Keratinocyte (primary cell): ENCODE measurements around the gene ARID3A. TPM values are rescaled to one million over a fixed set of nuclear protein-coding genes. Genes with fewer than 3 reads are reported as not detected.

Experiments used
- DNase-seq: peaks from one replicate; pipeline ENCODE4 v3.0.0-alpha.2; 2011; ENCODE audit warnings: low read depth, missing footprints, low spot score
- FAIRE-seq: peaks from 2 replicates; lab custom pipeline; 2011; peaks lifted over from hg19 to GRCh38; lab: Jason Lieb, UNC
- H2AFZ ChIP-seq: 2 replicates; pipeline ENCODE4 v1.6.0; 2012; ENCODE audit warnings: low read length, control low read depth, inconsistent platforms; ENCODE audit not compliant: control insufficient read depth
- H3K27ac ChIP-seq: 2 replicates; pipeline ENCODE4 v1.5.1; 2011; ENCODE audit warnings: low read length; ENCODE audit not compliant: control insufficient read depth, insufficient read depth
- H3K27me3 ChIP-seq: 3 replicates; pipeline ENCODE4 v1.6.0; 2011; ENCODE audit warnings: low read length; ENCODE audit not compliant: control insufficient read depth, insufficient read depth; ENCODE audit errors: extremely low read depth
- H3K36me3 ChIP-seq, 2 experiments: 2 replicates in 1 of 2; 3 replicates in 1 of 2; pipeline ENCODE4 v1.5.1; 2011; ENCODE audit warnings: low read length in 2 of 2, mild to moderate bottlenecking in 1 of 2; ENCODE audit not compliant: control insufficient read depth in 2 of 2, insufficient read depth in 2 of 2; ENCODE audit errors: extremely low read depth in 1 of 2
- H3K4me1 ChIP-seq: 3 replicates; pipeline ENCODE4 v1.5.1; 2011; ENCODE audit warnings: low read length; ENCODE audit not compliant: control insufficient read depth, insufficient read depth; ENCODE audit errors: extremely low read depth
- H3K4me2 ChIP-seq: 3 replicates; pipeline ENCODE4 v1.6.0; 2011; ENCODE audit warnings: low read depth, low read length; ENCODE audit not compliant: control insufficient read depth, insufficient read depth; ENCODE audit errors: extremely low read depth
- H3K4me3 ChIP-seq, 3 experiments: fragments of 200-600 bp in 1 of 3; sonication (generic) in 1 of 3; 2 replicates in 2 of 3; 3 replicates in 1 of 3; pipeline ENCODE4 v1.5.1; 2011 to 2016; ENCODE audit warnings: low read length in 3 of 3, mild to moderate bottlenecking in 3 of 3, control low read depth in 2 of 3, inconsistent platforms in 1 of 3, low read depth in 1 of 3, mixed read lengths in 1 of 3, mixed run types in 1 of 3, moderate library complexity in 1 of 3; ENCODE audit not compliant: control insufficient read depth in 2 of 3, insufficient read depth in 2 of 3; ENCODE audit errors: extremely low read depth in 1 of 3
- H3K79me2 ChIP-seq: 2 replicates; pipeline ENCODE4 v1.6.0; 2012; ENCODE audit warnings: low read length; ENCODE audit not compliant: control insufficient read depth, insufficient read depth
- H3K9ac ChIP-seq: 3 replicates; pipeline ENCODE4 v1.6.0; 2011; ENCODE audit warnings: low read length; ENCODE audit not compliant: control insufficient read depth, insufficient read depth; ENCODE audit errors: extremely low read depth
- H3K9me1 ChIP-seq: 3 replicates; pipeline ENCODE4 v1.6.0; 2011; ENCODE audit warnings: low read length; ENCODE audit not compliant: control insufficient read depth, insufficient read depth; ENCODE audit errors: extremely low read depth
- H3K9me3 ChIP-seq: 2 replicates; pipeline ENCODE4 v1.5.1; 2012; ENCODE audit warnings: low read depth, low read length; ENCODE audit not compliant: control insufficient read depth
- H4K20me1 ChIP-seq: 3 replicates; pipeline ENCODE4 v1.6.0; 2011; ENCODE audit warnings: low read length; ENCODE audit not compliant: control insufficient read depth, insufficient read depth; ENCODE audit errors: extremely low read depth
- EZH2 ChIP-seq: IDR thresholded peaks from one replicate; pipeline ENCODE4 v1.6.1; 2012; ENCODE audit warnings: inconsistent platforms, mild to moderate bottlenecking, low read length, moderate library complexity
- dilution Hi-C: fragments of 300-500 bp; cut with MboI; formaldehyde crosslinking; loops from one replicate; pipeline ENCODE4 v1.7.0; 2020; ENCODE audit warnings: low sequenced_read_pairs; ENCODE audit not compliant: extremely low pct_ligation_motif_present
- polyA plus RNA-seq, 5 experiments: library from polyadenylated mRNA; depleted of rRNA in 3 of 5; stranded (reverse) in 3 of 5; stranded (forward) in 1 of 5; unstranded in 1 of 5; fragments of >200 nt; gene quantifications; 1 replicate in 1 of 5; 2 replicates in 3 of 5; 3 replicates in 1 of 5; pipeline versions ENCODE4 v1.2.1 to v1.2.3, GENCODE V29; 2011 to 2012; ENCODE audit warnings: missing spikeins in 2 of 5, low read depth in 1 of 5, low replicate concordance in 1 of 5
- TF ChIP-seq, protein P1 (sequence below), 3 experiments: IDR thresholded peaks in 1 of 3; conservative IDR thresholded peaks in 1 of 3; optimal IDR thresholded peaks in 1 of 3; 2 replicates in 2 of 3; 3 replicates in 1 of 3; pipeline versions ENCODE3 to v1.5.1; 2011; ENCODE audit warnings: low read length in 3 of 3, mild to moderate bottlenecking in 3 of 3, moderate library complexity in 2 of 3, control low read depth in 1 of 3, inconsistent platforms in 1 of 3; ENCODE audit not compliant: insufficient read depth in 2 of 3; ENCODE audit errors: extremely low read depth in 1 of 3

ARID3A gene
- polyA plus RNA-seq, 1 donor (not counting 4 experiments of a cell fraction or from before 2014, with no cell fraction given): 2.6 TPM

DNA sequence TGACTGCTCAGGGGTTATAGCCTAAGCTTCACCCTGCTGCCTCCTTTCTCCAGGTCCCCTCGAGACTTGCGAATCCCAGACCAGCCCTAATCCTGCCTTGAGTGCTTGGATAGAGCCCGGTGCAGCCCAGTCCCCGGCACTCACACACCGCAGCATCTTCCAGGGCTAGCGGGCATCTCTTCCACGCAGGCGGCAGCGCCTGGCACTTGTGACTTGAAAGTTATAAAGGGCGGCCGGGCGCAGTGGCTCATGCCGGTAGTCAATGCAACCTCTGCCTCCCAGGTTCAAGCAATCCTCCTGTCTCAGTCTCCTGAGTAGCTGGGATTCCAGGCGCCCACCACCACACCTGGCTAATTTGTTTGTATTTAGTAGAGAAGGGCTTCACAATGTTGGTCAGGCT is 60.2 kb downstream of the ARID3A start:
- dilution Hi-C loops: no loop called here
- no peak for TF ChIP-seq EZH2
- TF ChIP-seq, protein P1, sequence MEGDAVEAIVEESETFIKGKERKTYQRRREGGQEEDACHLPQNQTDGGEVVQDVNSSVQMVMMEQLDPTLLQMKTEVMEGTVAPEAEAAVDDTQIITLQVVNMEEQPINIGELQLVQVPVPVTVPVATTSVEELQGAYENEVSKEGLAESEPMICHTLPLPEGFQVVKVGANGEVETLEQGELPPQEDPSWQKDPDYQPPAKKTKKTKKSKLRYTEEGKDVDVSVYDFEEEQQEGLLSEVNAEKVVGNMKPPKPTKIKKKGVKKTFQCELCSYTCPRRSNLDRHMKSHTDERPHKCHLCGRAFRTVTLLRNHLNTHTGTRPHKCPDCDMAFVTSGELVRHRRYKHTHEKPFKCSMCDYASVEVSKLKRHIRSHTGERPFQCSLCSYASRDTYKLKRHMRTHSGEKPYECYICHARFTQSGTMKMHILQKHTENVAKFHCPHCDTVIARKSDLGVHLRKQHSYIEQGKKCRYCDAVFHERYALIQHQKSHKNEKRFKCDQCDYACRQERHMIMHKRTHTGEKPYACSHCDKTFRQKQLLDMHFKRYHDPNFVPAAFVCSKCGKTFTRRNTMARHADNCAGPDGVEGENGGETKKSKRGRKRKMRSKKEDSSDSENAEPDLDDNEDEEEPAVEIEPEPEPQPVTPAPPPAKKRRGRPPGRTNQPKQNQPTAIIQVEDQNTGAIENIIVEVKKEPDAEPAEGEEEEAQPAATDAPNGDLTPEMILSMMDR (optimal IDR thresholded peaks at IDR 0.05 in 1 of 3, IDR thresholded peaks at IDR 0.05 in 1 of 3, conservative IDR thresholded peaks at IDR 0.05 in 1 of 3; ENCODE audit: extremely low read depth in 1 of 3, insufficient read depth in 2 of 3, low read length in 3 of 3): no peak
- Histone ChIP-seq H3K27ac (no peak overlapping the region), H3K79me2 (peaks cover 14% of the 10 kb centered on the region), H3K27me3 (no peaks in the 10 kb centered on the region), H3K9me1 (no peaks in the 10 kb centered on the region), H3K9ac (no peak overlapping the region), H3K9me3 (no peaks in the 10 kb centered on the region), H3K36me3 (peaks cover 8 to 16% of the 10 kb centered on the region in 2 experiments), H3K4me2 (no peak overlapping the region), H2AFZ (no peak overlapping the region), H3K4me1 (peaks cover 15% of the 10 kb centered on the region), H3K4me3 (no peak overlapping the region), H4K20me1 (no peaks in the 10 kb centered on the region)
- FAIRE-seq (no peak), DNase-seq (no peak)

DNA sequence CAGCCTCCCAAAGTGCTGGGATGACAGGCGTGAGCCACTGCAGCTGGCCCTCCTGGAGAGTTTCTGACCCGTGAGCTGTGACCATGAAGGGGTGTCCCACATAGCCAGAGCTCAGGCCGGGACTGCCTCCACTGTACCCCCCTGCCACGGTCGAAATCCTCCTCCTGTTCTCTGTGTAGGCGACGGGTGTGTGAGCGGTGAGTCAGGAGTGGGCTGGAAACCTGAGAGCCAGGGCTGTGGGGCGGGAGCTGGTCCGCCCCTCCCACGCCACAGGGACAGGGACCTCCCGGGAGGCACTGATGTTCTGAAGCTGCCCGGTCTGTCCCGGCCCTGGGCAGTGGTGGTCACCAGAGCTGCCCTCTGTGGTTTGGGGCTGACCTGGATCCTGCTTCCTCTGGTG is 62.2 kb downstream of the ARID3A start:
- peaks cover 18 to 19% of the 10 kb centered on the region in 2 experiments for H3K36me3 ChIP-seq
- FAIRE-seq (no peak), DNase-seq (no peak)
- H3K9me1 ChIP-seq: no peaks in the 10 kb centered on the region
- peaks cover 13% of the 10 kb centered on the region for H3K4me1 ChIP-seq
- no peak overlapping the region for H3K27ac ChIP-seq
- H3K79me2 ChIP-seq: peaks cover 14% of the 10 kb centered on the region
- no peaks in the 10 kb centered on the region for H3K9me3 ChIP-seq
- H2AFZ ChIP-seq: no peak overlapping the region
- H3K4me3 ChIP-seq: no peak overlapping the region
- H4K20me1 ChIP-seq: no peaks in the 10 kb centered on the region
- no peaks in the 10 kb centered on the region for H3K27me3 ChIP-seq
- no peak overlapping the region for H3K9ac ChIP-seq
- dilution Hi-C loops: no loop called here
- TF ChIP-seq, protein P1 (optimal IDR thresholded peaks at IDR 0.05 in 1 of 3, IDR thresholded peaks at IDR 0.05 in 1 of 3, conservative IDR thresholded peaks at IDR 0.05 in 1 of 3; ENCODE audit: extremely low read depth in 1 of 3, insufficient read depth in 2 of 3, low read length in 3 of 3): no peak
- no peak for TF ChIP-seq EZH2
- H3K4me2 ChIP-seq: no peak overlapping the region
